ENCODE results near the gene DDX28.

GRCh38 chr16:67996666-67997065, 26.4 kb downstream of the DDX28 start:
- TF ChIP-seq CTCF (conservative IDR thresholded peaks at IDR 0.05; ENCODE audit: low read depth, low read length) (no peak), EZH2 (IDR thresholded peaks at IDR 0.05; ENCODE audit: borderline replicate concordance, low read depth, low read length, poor library complexity, severe bottlenecking) (no peak)
